HEK293T (cell line): ENCODE measurements around the gene EID2.
A peak's percentile ranks its signal among the peaks of the same experiment; 100 is the strongest.

Source experiments
- CTCF ChIA-PET: fragments of 350-600 bp; formaldehyde crosslinking; extraction: SDS; loops from one replicate; lab custom pipeline; 2021; ENCODE audit warnings: antibody characterized with exemption, inconsistent platforms; lab: Yijun Ruan, JAX
- POLR2A ChIA-PET: fragments of 350-600 bp; formaldehyde crosslinking; extraction: SDS; loops from one replicate; lab custom pipeline; 2020; ENCODE audit warnings: antibody characterized with exemption, inconsistent platforms; lab: Yijun Ruan, JAX
- DNase-seq: peaks from one replicate; pipeline ENCODE4 v3.0.0; 2012; ENCODE audit warnings: mixed read lengths; ENCODE audit errors: extremely low spot score
- ARNT ChIP-seq: fragments of 450-650 bp; IDR thresholded peaks from 2 replicates; pipeline ENCODE4 v1.6.1; 2017; ENCODE audit warnings: mild to moderate bottlenecking
- BHLHE40 ChIP-seq: fragments of 450-650 bp; IDR thresholded peaks from 2 replicates; pipeline ENCODE4 v1.6.1; 2016; ENCODE audit warnings: mild to moderate bottlenecking, moderate library complexity, borderline replicate concordance
- CTBP1 ChIP-seq: fragments of 450-650 bp; IDR thresholded peaks from 2 replicates; pipeline ENCODE4 v1.6.1; 2016; ENCODE audit warnings: borderline replicate concordance
- ELF4 ChIP-seq: fragments of 450-650 bp; IDR thresholded peaks from 2 replicates; pipeline ENCODE4 v1.6.1; 2017; ENCODE audit warnings: antibody characterized with exemption
- FOXA1 ChIP-seq: fragments of 450-650 bp; IDR thresholded peaks from 2 replicates; pipeline ENCODE4 v1.6.1; 2016; ENCODE audit warnings: mild to moderate bottlenecking
- FOXK2 ChIP-seq: fragments of 450-650 bp; IDR thresholded peaks from 2 replicates; pipeline ENCODE4 v1.6.1; 2016; ENCODE audit warnings: mild to moderate bottlenecking
- FOXM1 ChIP-seq: fragments of 450-650 bp; IDR thresholded peaks from 2 replicates; pipeline ENCODE4 v1.6.1; 2017; ENCODE audit warnings: mild to moderate bottlenecking, borderline replicate concordance
- HDGF ChIP-seq: fragments of 450-650 bp; IDR thresholded peaks from 2 replicates; pipeline ENCODE4 v1.6.1; 2017; ENCODE audit warnings: antibody characterized with exemption, borderline replicate concordance
- L3MBTL2 ChIP-seq: fragments of 450-650 bp; conservative IDR thresholded peaks from 2 replicates; pipeline ENCODE4 v1.6.1; 2016; ENCODE audit warnings: mild to moderate bottlenecking
- LEF1 ChIP-seq: fragments of 450-650 bp; IDR thresholded peaks from 2 replicates; pipeline ENCODE4 v1.6.1; 2017; ENCODE audit warnings: mild to moderate bottlenecking, borderline replicate concordance
- NFRKB ChIP-seq: fragments of 450-650 bp; IDR thresholded peaks from 2 replicates; pipeline ENCODE4 v1.6.1; 2016; ENCODE audit warnings: mild to moderate bottlenecking, moderate library complexity
- SP1 ChIP-seq: fragments of 450-650 bp; IDR thresholded peaks from 2 replicates; pipeline ENCODE4 v1.6.1; 2017
- SUZ12 ChIP-seq: fragments of 450-650 bp; IDR thresholded peaks from 2 replicates; pipeline ENCODE4 v1.6.1; 2016; ENCODE audit warnings: mild to moderate bottlenecking
- TARDBP ChIP-seq: fragments of 450-650 bp; IDR thresholded peaks from 2 replicates; pipeline ENCODE4 v1.6.1; 2016
- ZNF384 ChIP-seq: fragments of 450-650 bp; IDR thresholded peaks from 2 replicates; pipeline ENCODE4 v1.6.1; 2016
- TF ChIP-seq, protein P1 (sequence below): fragments of 450-650 bp; IDR thresholded peaks from 2 replicates; pipeline ENCODE4 v1.6.1; 2016

EID2 gene

GRCh38 chr19:39568604-39569003, 28.6 kb upstream of the EID2 start:
- DNase-seq, result no peak
- CTCF ChIA-PET, result no interaction called here
- no peak for TF ChIP-seq BHLHE40
- TF ChIP-seq NFRKB, result no peak
- no peak for TF ChIP-seq ZNF384
- TF ChIP-seq L3MBTL2, result no peak
- no peak for TF ChIP-seq FOXA1
- no peak for TF ChIP-seq CTBP1
- no peak for TF ChIP-seq LEF1
- TF ChIP-seq, protein P1, sequence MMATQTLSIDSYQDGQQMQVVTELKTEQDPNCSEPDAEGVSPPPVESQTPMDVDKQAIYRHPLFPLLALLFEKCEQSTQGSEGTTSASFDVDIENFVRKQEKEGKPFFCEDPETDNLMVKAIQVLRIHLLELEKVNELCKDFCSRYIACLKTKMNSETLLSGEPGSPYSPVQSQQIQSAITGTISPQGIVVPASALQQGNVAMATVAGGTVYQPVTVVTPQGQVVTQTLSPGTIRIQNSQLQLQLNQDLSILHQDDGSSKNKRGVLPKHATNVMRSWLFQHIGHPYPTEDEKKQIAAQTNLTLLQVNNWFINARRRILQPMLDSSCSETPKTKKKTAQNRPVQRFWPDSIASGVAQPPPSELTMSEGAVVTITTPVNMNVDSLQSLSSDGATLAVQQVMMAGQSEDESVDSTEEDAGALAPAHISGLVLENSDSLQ, result no peak
- no peak for TF ChIP-seq ARNT
- no peak for TF ChIP-seq FOXK2
- POLR2A ChIA-PET, result no interaction called here

DNA sequence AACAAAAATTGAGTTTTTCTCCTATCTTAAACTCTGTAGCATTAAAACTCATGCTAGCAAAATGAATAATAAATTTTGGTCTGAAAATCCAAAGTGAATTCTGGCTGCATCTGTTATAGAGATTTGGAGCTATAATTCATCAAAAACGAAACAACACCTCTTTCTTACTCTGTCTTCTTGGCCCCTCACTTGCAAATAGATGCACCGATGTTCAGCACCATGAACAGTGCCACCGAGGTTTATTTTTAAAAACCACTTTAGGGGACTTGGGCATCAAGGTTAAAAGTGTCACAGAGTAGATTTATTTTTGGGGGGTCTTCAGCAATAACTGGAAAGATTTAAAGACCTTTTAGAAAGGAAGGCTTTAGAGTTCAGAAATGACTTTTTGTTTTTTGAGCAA, 26.1 kb upstream of the EID2 start:
- ChIA-PET POLR2A (no interaction called here), CTCF (interaction anchor here (0.6 kb wide), 1 partner anchor 84 kb away, joined by 3 read pairs; no protein-coding TSS in a partner anchor)
- no peak for TF ChIP-seq FOXA1
- no peak for DNase-seq

- DNase-seq, result no peak
- TF ChIP-seq SUZ12 (no peak), L3MBTL2 (no peak), LEF1 (no peak), HDGF (no peak), SP1 (no peak), ZNF384 (no peak), FOXK2 (no peak), ELF4 (no peak), BHLHE40 (no peak), FOXA1 (no peak), NFRKB (no peak), FOXM1 (no peak), ARNT (no peak), TARDBP (no peak)
- TF ChIP-seq, protein P1, result no peak
- ChIA-PET POLR2A (no interaction called here), CTCF (interaction anchor here (0.5 kb wide), 1 partner anchor 12 kb away, joined by 8 read pairs; no protein-coding TSS in a partner anchor)
Measured at GRCh38 chr19:39563408-39563807, 23.4 kb upstream of the EID2 start.

DNA sequence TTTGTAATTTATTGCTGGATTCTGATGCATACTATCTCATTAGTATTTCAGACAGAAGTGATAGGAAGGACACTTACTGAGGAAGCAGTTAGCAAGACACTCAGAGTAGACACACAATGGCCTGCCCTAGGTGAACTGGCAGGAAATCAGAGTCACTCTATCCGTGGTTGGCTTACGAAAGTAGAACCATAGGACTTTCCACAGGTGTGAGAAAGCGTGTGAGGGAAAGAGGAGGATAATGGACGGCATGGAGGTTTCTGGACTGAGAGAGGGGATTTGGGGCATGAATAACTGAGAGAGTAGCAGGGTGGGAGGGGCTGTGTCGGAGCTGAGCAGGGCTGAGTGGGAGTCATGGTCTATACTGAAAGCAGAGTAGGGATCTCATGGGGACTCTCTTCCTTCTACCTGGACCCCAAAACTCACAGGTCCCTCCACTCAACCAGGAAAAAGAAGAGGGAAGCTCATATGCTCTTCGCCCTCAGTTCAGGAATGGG, 18.7 kb upstream of the EID2 start:
- TF ChIP-seq ELF4 (no peak), BHLHE40 (no peak), NFRKB (no peak), CTBP1 (no peak), SUZ12 (no peak), L3MBTL2 (no peak), FOXM1 (no peak), LEF1 (no peak), TARDBP (no peak), HDGF (no peak)
- TF ChIP-seq, protein P1, result no peak
- DNase-seq, result no peak
- ChIA-PET CTCF (no interaction called here), POLR2A (no interaction called here)

GRCh38 chr19:39557811-39558623, 18.1 kb upstream of the EID2 start:
- peak; percentile 60; the same call in 1 of the 2 replicates for TF ChIP-seq FOXA1
- TF ChIP-seq, protein P1, result peak; percentile 43; the same call in 1 of the 2 replicates
- no peak for TF ChIP-seq SUZ12
- TF ChIP-seq ZNF384, result no peak
- CTCF ChIA-PET, result no interaction called here
- POLR2A ChIA-PET, result interaction anchor here (1.2 kb wide), 1 partner anchor 122 kb away, joined by 7 read pairs; the partner anchor contains the start of gene RPS16
- peak; percentile 29 for DNase-seq

- TF ChIP-seq BHLHE40, result no peak
- TF ChIP-seq, protein P1, result no peak
- no peak for TF ChIP-seq TARDBP
- TF ChIP-seq CTBP1, result no peak
- no peak for TF ChIP-seq FOXM1
- no peak for TF ChIP-seq ELF4
- TF ChIP-seq SUZ12, result no peak
- no peak for TF ChIP-seq SP1
- TF ChIP-seq ZNF384, result no peak
- TF ChIP-seq L3MBTL2, result no peak
- ChIA-PET CTCF (no interaction called here), POLR2A (no interaction called here)
- DNase-seq, result no peak
Measured at GRCh38 chr19:39555883-39556282, 15.9 kb upstream of the EID2 start.
